Measurements from ENCODE around the gene IPO7. TPM values are rescaled to one million over a fixed set of nuclear protein-coding genes. Genes with fewer than 3 reads are reported as not detected.
"Not testable (repeated sequence)": the region's sequence is repeated elsewhere in the genome, so short reads cannot be mapped to it uniquely, and the experiment has no call there.

IPO7 gene
- total and polyA plus RNA-seq, 2 donors (not counting 3 experiments of a cell fraction or from before 2014, with no cell fraction given), result 32.9 to 170 TPM

DNA sequence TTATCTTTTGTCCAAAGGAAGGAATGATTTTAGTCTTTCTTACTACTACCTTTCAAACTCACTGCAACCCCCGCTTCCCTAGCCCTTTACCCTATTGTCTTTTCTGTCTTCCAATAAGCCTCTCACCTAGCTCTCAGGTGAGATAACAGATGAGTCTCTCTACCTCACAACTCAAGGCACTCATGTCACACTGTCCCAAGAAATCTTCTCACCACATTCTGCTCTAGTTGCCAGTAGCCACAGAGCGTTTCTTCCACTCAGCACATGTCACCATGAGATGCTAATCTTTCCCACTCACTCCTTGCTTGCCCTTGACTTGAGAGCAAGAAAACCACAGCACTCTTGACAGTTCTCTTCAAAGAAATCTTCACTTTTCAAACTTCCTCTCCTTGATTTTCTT, 37.4 kb upstream of the IPO7 start:
- FAIRE-seq, result no peak

DNA sequence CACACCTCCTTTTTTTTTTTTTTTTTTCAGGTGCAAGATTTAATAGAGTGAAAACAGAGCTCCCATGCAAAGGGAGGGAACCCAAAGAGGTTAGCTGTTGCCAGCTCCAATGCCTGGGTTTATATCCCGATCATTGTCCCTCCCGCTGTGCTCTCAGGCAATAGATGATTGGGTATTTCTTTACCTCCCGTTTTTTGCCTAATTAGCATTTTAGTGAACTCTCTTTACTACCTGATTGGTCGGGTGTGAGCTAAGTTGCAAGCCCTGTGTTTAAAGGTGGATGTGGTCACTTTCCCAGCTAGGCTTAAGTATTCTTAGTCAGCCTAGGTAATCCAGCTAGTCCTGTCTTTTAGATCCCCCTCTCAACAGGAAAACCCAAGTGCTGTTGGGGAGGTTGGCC, 36.7 kb upstream of the IPO7 start:
- H3K4me2 ChIP-seq (ENCODE audit: insufficient read depth, low read length); H3K4me3 ChIP-seq (replicated peaks in 1 of 3; ENCODE audit: insufficient read depth in 1 of 3, low read depth in 1 of 3, low read length in 3 of 3); POLR2A ChIA-PET; H3K27me3 ChIP-seq (ENCODE audit: control insufficient read depth in 2 of 2, insufficient read depth in 2 of 2, low read length in 2 of 2); BruUV-seq (replicated peaks); intact Hi-C loops (cut with micrococcal nuclease); H3K4me1 ChIP-seq (ENCODE audit: control insufficient read depth, extremely low read depth, insufficient read depth, low read length); FAIRE-seq; H3K79me2 ChIP-seq (ENCODE audit: control insufficient read depth, insufficient read depth, low read length); H3K27ac ChIP-seq (ENCODE audit: insufficient read depth, low read depth, low read length); H2AFZ ChIP-seq (ENCODE audit: low read depth, low read length); DNase-seq (ENCODE audit: low read depth, low spot score); H3K9ac ChIP-seq (replicated peaks; ENCODE audit: extremely low read depth, insufficient read depth, low read length); H3K9me3 ChIP-seq (replicated peaks; ENCODE audit: control insufficient read depth, insufficient read depth, low read length); H4K20me1 ChIP-seq (replicated peaks; ENCODE audit: control insufficient read depth, extremely low read depth, insufficient read depth, low read length); dilution Hi-C loops (cut with MboI; ENCODE audit: extremely low pct_ligation_motif_present, low sequenced_read_pairs); H3K36me3 ChIP-seq (ENCODE audit: control insufficient read depth in 2 of 2, extremely low read depth in 1 of 2, insufficient read depth in 2 of 2, low read length in 2 of 2); H3K9me1 ChIP-seq (replicated peaks; ENCODE audit: control insufficient read depth, extremely low read depth, insufficient read depth, low read length): not testable (repeated sequence)
- CTCF ChIA-PET, result interaction anchor here (0.8 to 1.5 kb wide), 2 partner anchors 16 to 340 kb away, joined by 3 read pairs; no protein-coding TSS in a partner anchor

More for the DNA sequence above, 37.4 kb upstream of the IPO7 start:
- H2AFZ ChIP-seq (ENCODE audit: low read depth, low read length), result no peak overlapping the region
- H4K20me1 ChIP-seq (replicated peaks; ENCODE audit: control insufficient read depth, extremely low read depth, insufficient read depth, low read length), result no peaks in the 10 kb centered on the region
- intact Hi-C loops (cut with micrococcal nuclease) (no loop called here), dilution Hi-C loops (cut with MboI; ENCODE audit: extremely low pct_ligation_motif_present, low sequenced_read_pairs) (no loop called here)
- H3K27ac ChIP-seq (ENCODE audit: insufficient read depth, low read depth, low read length), result no peak overlapping the region
- no peak overlapping the region for H3K4me3 ChIP-seq (replicated peaks in 1 of 3; ENCODE audit: insufficient read depth in 1 of 3, low read depth in 1 of 3, low read length in 3 of 3)
- CTCF ChIA-PET, result interaction anchor here (1.0 to 1.7 kb wide), 5 partner anchors 9 to 48 kb away, joined by 3 to 5 read pairs (median 3); no protein-coding TSS in a partner anchor
- H3K9ac ChIP-seq (replicated peaks; ENCODE audit: extremely low read depth, insufficient read depth, low read length), result no peak overlapping the region
- DNase-seq (ENCODE audit: low read depth, low spot score), result no peak
- no peaks in the 10 kb centered on the region for H3K79me2 ChIP-seq (ENCODE audit: control insufficient read depth, insufficient read depth, low read length)
- no peak for TF ChIP-seq POLR2A (IDR thresholded peaks at IDR 0.05; ENCODE audit: low read depth, low read length)
- no peak for TF ChIP-seq EZH2 (IDR thresholded peaks at IDR 0.05; ENCODE audit: borderline replicate concordance, low read depth, low read length, severe bottlenecking)
- no peaks in the 10 kb centered on the region for H3K4me1 ChIP-seq (ENCODE audit: control insufficient read depth, extremely low read depth, insufficient read depth, low read length)
- H3K27me3 ChIP-seq (ENCODE audit: control insufficient read depth in 2 of 2, insufficient read depth in 2 of 2, low read length in 2 of 2), result no peaks in the 10 kb centered on the region
- H3K36me3 ChIP-seq (ENCODE audit: control insufficient read depth in 2 of 2, extremely low read depth in 1 of 2, insufficient read depth in 2 of 2, low read length in 2 of 2), result no peaks in the 10 kb centered on the region
- POLR2A ChIA-PET, result no interaction called here
- H3K9me3 ChIP-seq (replicated peaks; ENCODE audit: control insufficient read depth, insufficient read depth, low read length), result no peaks in the 10 kb centered on the region
- no TSS peak for BruUV-seq (replicated peaks)
- no peak overlapping the region for H3K4me2 ChIP-seq (ENCODE audit: insufficient read depth, low read length)
- H3K9me1 ChIP-seq (replicated peaks; ENCODE audit: control insufficient read depth, extremely low read depth, insufficient read depth, low read length), result no peaks in the 10 kb centered on the region
